HG03045 (cell line): ENCODE results near the gene FNIP1.
A peak's percentile ranks its signal among the peaks of the same experiment; 100 is the strongest.
"Not testable (repeated sequence)": the region's sequence is repeated elsewhere in the genome, so short reads cannot be mapped to it uniquely, and the experiment has no call there.

ENCODE experiments used
- ATAC-seq: cut with Tn5 transposase; IDR thresholded peaks from one replicate; pipeline ENCODE4 v1.9.1; 2021; ENCODE audit warnings: mild to moderate bottlenecking, moderate library complexity; ENCODE audit not compliant: unreplicated experiment

Gene FNIP1

DNA sequence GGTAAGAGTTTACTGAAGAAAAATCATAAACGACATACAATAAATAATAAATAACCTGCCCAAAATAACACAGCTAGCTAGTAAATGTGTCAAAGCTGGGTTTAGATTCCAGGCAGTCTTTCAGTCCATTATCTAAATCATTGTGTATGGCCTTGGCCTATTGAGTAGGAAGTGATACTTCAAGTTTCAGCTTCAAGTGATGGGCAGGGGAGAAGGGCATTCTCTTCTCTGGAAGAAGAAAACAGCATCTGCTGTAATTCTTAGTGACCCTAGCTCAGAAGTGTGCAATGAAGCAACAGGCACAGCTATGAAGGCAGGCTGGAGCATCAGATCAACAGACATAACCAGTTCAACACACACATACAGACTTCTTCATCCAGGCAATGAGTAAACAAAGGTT, 42.5 kb downstream of the FNIP1 start:
- ATAC-seq, result no peak

DNA sequence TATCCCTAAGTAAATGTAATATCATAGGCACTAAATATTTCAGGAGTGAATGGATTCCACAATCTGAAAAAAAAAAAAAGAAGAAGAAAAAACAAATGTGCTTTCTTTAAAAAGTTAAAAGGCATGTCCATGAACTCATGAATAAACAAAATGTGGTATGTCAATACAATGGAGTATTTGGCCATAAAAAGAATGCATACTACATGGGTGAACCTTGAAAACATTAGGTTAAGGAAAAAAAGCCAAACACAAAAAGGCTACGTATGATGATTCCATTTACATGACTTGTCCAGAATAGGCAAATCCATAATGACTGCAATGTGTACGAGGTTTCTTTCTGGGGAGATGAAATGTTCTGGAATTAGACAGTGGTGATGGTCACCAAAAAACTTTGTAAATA, 45.3 kb downstream of the FNIP1 start:
- ATAC-seq, result no peak

- ATAC-seq, result no peak
Measured at GRCh38 chr5:131749723-131750470, 46.9 kb downstream of the FNIP1 start.

DNA sequence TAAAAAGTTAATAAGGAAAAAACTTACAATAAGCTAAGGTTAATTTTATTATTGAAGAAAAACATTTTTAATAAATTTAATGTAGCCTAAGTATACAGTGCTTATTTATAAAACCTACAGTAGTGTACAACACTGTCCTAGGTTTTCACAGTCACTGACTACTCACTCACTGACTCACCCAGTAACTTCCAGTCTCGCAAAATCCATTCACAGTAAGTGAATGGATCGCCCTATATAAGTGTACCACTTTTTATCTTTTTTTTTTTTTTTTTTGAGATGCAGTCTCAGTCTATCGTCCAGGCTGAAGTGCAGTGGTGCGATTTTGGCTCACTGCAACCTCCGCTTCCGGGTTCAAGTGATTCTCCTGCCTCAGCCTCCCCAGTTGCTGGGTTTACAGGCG, 47.7 kb downstream of the FNIP1 start:
- no peak for ATAC-seq

DNA sequence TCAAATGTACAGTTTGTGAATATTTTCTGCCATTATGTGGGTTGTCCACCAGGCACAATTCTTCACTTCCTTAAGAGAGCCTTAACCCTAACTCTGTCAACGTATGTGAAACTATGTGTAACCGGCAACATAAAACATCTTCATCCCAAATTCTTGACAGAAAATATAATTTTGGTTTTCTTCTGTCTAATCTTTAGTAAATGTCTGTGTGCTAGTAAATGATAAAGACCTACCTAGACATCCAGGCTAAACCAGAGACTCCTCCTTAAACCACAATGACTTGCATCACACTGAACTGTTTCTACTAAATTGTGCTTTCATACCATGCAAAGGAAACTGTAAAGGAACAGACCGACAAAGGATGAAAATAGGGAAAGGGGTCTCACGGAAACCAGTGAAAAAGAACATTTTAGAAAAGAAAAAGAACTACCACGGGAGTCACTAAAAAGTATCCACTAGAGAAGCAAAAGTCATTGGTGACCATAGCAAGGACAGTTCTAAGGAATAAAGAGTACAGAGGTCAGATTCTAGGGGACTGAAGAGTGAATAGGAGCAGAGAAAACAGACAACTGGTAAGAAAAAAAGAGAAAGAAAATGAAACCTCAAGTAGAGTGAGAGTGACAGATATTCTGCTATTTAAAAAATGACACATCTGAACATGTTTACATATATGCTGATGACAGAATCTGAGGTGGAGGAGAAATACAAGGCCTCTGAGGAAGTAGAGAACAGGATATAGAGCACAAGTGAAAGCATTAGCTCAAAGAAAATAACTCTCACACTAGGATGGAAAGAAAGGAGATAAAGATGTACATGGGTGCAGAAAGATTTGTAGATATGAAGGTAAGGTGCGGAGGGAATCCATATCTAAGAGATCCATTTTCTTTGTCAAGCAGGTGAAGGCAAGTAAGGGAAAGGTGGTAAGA, 49.4 kb downstream of the FNIP1 start:
- ATAC-seq, result peak; percentile 66

DNA sequence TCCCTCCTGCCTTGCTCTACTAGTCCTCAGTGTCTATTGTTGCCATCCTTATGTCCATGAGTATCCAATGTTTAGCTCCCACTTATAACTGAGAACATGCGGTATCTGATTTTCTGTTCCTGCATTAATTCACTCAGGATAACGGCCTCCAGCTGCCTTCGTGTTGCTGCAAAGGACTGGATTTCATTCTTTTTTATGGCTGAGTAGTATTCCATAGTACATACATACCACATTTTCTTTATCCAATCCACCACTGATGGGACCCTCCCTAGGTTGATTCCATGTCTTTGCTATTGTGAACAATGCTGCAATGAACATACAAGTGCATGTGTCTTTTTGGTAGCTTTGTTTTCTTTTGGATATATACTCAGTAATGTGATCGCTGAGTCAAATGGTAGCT, 50.4 kb downstream of the FNIP1 start:
- no peak for ATAC-seq

GRCh38 chr5:131745703-131746102, 51.1 kb downstream of the FNIP1 start:
- ATAC-seq, result no peak

DNA sequence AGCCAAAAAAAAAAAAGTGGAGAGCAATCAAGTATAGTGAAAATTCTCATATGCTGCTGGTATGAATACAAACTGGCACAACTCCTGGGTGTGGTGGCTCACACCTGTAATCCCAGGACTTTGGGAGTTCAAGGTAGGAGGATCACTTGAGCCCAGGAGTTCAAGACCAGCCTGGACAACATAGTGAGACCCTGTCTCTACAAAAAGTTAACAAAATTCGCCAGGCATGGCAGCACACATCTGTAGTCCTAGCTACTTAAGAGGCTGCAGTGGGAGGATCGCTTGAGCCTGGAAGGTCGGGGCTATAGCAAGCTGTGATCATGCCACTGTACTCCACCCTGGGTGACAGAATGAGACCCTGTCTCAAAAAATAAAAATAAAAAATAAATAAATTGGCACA, 51.7 kb downstream of the FNIP1 start:
- ATAC-seq, result no peak

DNA sequence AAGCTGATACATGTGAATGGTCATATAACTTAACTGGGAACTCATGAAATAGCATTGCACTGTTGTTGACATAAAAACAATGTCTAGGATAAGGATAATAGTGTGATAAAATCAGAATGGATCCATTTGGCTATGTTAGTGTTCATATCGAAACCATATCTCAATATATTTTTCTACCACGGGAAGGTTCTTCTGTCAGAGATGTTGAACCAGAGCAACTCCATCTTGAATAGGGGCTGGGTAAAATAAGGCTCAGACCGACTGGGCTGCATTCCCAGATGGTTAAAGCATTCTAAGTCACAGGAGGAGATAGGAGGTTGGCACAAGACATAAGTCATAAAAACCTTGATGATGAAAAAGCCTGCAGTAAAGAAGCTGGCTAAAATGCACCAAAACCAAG, 56.3 kb downstream of the FNIP1 start:
- ATAC-seq, result no peak

DNA sequence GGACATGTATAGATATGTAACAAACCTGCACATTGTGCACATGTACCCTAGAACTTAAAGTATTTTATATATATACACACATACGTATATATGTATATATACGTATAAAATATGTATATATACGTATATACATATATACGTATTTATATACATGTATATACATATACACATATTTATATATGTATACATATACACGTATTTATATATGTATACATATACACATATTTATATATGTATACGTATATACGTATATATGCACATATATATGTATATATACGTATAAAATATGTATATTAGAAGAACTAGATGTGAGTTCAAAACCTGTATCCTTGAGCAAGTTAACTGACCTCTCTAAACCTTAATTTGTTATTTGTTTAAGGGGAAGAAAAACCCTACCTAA, 61.4 kb downstream of the FNIP1 start:
- no peak for ATAC-seq

DNA sequence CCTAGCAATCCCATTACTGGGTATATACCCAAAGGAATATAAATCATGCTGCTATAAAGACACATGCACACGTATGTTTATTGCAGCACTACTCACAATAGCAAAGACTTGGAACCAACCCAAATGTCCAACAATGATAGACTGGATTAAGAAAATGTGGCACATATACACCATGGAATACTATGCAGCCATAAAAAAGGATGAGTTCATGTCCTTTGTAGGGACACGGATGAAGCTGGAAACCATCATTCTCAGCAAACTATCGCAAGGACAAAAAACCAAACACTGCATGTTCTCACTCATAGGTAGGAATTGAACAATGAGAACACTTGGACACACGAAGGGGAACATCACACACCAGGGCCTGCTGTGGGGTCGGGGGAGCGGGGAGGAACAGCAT, 61.9 kb downstream of the FNIP1 start:
- not testable (repeated sequence) for ATAC-seq

DNA sequence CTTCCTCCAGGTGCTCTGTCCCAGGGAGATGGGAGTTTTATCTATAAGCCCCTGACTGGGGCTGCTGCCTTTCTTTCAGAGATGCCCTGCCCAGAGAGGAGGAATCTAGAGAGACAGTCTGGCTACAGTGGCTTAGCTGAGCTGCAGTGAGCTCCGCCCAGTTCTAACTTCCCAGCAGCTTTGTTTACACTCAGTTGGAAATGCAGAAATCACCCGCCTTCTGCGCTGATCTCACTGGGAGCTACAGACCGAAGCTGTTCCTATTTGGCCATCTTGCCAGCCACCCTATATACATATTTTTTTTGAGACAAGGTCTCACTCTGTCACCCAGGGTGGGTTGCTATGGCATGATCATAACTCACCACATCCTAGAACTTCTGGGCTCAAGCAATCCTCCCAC, 67.5 kb downstream of the FNIP1 start:
- ATAC-seq, result not testable (repeated sequence)

GRCh38 chr5:131724089-131724488, 72.7 kb downstream of the FNIP1 start:
- not testable (repeated sequence) for ATAC-seq

- no peak for ATAC-seq
Measured at GRCh38 chr5:131720714-131721113, 76.1 kb downstream of the FNIP1 start.

- no peak for ATAC-seq
Measured at GRCh38 chr5:131719564-131719963, 77.3 kb downstream of the FNIP1 start.

- no peak for ATAC-seq
Measured at GRCh38 chr5:131718487-131719014, 78.3 kb downstream of the FNIP1 start.

DNA sequence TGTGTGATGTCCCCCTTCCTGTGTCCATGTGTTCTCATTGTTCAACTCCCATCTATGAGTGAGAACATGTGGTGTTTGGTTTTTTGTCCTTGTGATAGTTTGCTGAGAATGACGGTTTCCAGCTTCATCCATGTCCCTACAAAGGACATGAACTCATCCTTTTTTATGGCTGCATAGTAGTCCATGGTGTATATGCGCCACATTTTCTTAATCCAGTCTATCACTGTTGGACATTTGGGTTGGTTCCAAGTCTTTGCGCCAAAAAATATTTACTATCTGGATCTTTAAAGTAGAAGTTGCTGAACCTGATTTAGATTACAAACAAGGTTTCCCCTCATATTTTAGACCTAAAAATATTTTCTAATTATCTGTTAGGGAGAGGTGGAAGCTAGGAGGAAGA, 79.7 kb downstream of the FNIP1 start:
- ATAC-seq, result not testable (repeated sequence)

GRCh38 chr5:131716650-131717049, 80.2 kb downstream of the FNIP1 start:
- no peak for ATAC-seq

GRCh38 chr5:131710391-131710790, 86.4 kb downstream of the FNIP1 start:
- no peak for ATAC-seq

DNA sequence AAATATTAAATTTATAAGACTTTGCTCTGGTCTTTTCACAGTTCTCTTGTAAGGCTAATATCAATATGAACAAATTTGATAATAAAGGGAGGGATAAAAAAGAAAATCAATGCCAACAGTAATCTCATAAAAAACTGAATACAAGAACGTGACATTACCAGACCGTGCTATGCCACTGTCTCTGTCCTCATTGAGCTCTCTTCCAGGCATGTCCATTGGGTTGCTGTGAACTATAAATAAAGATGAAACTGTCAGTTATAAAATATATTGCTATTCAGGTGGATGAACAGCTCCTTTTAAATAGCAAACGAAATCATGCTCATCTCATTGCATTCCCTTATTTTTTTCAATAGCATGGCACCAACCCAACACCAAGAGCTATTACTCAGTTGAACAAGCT, 87.8 kb downstream of the FNIP1 start:
- no peak for ATAC-seq

DNA sequence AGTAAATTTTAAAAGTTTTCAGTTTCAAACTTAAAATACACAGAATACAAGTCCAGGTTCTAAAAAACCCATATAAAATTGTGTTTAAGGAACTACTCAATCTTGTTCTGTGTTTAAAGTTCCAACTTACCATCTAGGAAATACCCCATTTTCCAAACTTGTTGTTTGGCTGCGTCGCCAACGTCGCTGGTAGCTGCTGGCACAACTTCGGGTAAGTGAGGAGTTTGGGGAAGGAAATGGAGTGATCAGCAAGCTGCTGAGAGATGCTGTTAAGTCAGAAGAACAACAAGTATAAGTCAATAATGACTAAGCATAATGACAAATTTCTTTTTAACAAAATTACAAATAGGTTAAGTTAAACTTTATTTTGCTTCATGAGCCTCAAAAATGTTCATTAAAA, 90.5 kb downstream of the FNIP1 start:
- no peak for ATAC-seq

- ATAC-seq, result no peak
Measured at GRCh38 chr5:131694926-131695325, 101.9 kb downstream of the FNIP1 start.
